Measurements from ENCODE around the gene AUP1.

AUP1 gene

DNA sequence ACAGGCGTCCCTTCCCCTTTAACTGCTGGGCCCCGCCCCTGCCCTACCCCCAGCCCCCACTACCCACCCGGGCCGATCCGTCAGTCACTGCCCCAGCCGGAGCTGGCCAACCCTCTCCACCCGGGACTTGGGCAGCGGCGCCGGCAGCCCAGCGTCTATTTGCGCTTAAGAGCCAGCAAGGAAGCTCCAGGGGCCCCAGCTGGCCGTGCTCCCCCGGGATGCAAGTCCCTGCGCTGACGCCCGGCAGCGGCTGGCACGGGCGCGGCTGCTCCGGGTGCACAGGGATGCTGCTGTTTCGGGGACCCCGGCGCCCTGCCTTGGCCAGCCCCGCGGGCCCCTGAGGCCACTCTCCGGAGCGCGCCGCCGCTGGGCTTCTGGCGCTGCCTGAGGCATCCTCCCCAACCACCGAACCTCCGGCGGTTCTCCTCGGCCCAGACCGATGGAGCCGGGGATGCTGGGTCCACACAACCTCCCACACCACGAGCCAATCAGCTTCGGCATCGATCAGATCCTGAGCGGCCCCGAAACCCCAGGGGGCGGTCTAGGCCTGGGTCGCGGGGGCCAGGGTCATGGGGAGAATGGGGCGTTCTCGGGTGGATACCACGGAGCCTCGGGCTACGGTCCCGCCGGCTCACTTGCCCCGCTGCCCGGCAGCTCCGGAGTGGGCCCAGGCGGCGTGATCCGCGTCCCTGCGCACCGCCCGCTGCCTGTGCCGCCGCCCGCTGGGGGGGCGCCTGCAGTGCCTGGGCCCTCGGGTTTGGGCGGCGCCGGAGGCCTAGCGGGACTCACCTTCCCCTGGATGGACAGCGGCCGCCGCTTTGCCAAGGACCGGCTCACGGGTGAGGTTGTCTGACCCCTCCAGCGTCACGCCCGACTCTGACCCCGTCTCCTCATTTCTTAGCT, 14.9 kb downstream of the AUP1 start, which contains the start of gene TLX2:
TLX2 (plus strand) TSS at position 83 of the 903 bp plus-strand sequence; CDS start at position 440, 357 bp downstream.
- no peak for TF ChIP-seq SIN3A (IDR thresholded peaks at IDR 0.05; ENCODE audit: borderline replicate concordance, insufficient read depth, low read length)
- TF ChIP-seq POLR2AphosphoS5 (IDR thresholded peaks at IDR 0.05; ENCODE audit: low read depth, low read length), result no peak
- TF ChIP-seq, protein P1, sequence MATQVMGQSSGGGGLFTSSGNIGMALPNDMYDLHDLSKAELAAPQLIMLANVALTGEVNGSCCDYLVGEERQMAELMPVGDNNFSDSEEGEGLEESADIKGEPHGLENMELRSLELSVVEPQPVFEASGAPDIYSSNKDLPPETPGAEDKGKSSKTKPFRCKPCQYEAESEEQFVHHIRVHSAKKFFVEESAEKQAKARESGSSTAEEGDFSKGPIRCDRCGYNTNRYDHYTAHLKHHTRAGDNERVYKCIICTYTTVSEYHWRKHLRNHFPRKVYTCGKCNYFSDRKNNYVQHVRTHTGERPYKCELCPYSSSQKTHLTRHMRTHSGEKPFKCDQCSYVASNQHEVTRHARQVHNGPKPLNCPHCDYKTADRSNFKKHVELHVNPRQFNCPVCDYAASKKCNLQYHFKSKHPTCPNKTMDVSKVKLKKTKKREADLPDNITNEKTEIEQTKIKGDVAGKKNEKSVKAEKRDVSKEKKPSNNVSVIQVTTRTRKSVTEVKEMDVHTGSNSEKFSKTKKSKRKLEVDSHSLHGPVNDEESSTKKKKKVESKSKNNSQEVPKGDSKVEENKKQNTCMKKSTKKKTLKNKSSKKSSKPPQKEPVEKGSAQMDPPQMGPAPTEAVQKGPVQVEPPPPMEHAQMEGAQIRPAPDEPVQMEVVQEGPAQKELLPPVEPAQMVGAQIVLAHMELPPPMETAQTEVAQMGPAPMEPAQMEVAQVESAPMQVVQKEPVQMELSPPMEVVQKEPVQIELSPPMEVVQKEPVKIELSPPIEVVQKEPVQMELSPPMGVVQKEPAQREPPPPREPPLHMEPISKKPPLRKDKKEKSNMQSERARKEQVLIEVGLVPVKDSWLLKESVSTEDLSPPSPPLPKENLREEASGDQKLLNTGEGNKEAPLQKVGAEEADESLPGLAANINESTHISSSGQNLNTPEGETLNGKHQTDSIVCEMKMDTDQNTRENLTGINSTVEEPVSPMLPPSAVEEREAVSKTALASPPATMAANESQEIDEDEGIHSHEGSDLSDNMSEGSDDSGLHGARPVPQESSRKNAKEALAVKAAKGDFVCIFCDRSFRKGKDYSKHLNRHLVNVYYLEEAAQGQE (IDR thresholded peaks at IDR 0.05; ENCODE audit: insufficient read depth in 1 of 2, low read depth in 2 of 2, low read length in 2 of 2), result no peak
- TF ChIP-seq TAF1 (IDR thresholded peaks at IDR 0.05; ENCODE audit: borderline replicate concordance, insufficient read depth, low read length), result no peak
- TF ChIP-seq FOXP2 (optimal IDR thresholded peaks at IDR 0.05; ENCODE audit: borderline replicate concordance, extremely low read depth, extremely low read length, insufficient read depth), result no peak

DNA sequence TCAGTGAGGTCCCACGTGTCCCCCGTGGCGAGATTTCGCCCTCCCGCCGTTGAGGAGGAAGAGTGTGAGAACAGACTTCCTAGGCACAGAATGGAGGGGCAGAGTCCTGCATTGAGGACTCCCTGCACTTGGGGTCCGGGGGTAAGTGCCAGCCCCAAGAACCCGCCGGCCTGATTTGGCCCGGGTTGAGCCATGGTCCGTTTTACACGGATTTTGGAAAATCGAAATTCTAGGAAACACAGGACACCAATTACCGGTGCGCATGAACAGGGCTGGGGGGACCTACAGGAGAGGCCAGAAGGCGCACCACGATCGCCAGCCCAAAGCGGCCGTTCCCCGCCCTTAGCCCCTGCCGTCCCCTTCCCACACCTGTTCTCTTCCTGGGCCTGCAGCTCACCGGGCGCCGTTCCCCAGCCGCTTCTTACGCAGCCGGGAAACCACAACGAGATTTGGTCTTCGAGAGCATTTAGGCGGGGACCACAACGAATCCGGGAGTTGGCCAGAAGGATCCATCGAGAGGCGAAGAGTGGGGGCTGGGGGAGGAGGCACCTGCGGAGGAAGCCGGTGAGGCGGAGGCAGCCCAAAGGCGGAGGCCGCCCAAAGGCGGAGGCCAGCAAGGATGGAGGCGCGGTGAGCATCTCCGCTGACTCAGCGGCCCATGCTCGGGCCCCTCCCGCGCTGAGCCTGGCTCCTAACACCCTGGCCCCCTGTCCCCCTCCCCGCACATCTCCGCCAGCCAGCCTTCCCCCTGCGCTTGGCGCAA, 15.7 kb downstream of the AUP1 start:
- TF ChIP-seq FOXP2 (optimal IDR thresholded peaks at IDR 0.05; ENCODE audit: borderline replicate concordance, extremely low read depth, extremely low read length, insufficient read depth) (no peak), TAF1 (IDR thresholded peaks at IDR 0.05; ENCODE audit: borderline replicate concordance, insufficient read depth, low read length) (no peak), POLR2AphosphoS5 (IDR thresholded peaks at IDR 0.05; ENCODE audit: low read depth, low read length) (no peak), SIN3A (IDR thresholded peaks at IDR 0.05; ENCODE audit: borderline replicate concordance, insufficient read depth, low read length) (no peak)
- TF ChIP-seq, protein P1 (IDR thresholded peaks at IDR 0.05; ENCODE audit: insufficient read depth in 1 of 2, low read depth in 2 of 2, low read length in 2 of 2), result no peak

DNA sequence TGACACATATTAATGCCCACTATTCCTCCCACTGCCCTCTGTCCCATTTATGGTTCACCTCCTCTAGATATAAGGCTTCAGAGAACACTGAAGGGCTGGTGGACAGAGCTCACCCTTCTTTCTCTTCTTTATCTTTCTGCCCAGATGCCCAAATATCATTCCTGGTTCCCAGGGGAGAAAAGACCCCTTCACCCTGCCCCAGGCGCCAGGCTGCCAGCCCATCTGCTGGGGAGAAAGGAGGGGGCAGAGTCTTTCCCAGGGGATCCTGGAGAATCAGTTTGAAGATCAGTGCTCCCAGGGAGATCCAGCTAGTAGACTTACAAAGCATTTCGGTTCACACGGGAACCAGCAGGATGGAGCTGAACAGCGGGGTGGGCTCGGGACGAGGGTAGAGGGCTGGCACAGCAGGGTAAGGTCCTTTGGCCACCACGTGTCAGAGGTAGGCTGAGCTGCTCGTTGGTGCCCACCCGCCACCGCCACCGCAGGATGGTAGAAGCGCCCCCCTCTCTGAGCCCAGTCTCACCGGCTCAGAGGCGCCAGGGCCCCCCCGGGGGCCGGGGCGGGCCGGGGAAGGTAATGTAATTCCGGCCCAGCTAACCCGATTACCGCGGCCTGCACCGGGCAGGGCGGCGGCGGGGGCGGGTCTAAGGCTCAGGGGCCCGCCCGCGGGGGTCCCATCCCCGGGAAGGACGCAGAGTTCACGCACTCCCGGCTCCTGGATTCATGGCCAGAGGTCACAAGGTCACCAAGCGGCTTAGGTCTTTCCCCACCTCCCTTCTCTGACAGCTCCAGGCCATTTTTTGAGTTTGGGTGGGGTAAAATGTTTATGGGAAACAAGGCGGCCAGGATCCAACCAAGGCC, 16.5 kb downstream of the AUP1 start:
- TF ChIP-seq SIN3A (IDR thresholded peaks at IDR 0.05; ENCODE audit: borderline replicate concordance, insufficient read depth, low read length), result no peak
- no peak for TF ChIP-seq POLR2AphosphoS5 (IDR thresholded peaks at IDR 0.05; ENCODE audit: low read depth, low read length)
- no peak for TF ChIP-seq TAF1 (IDR thresholded peaks at IDR 0.05; ENCODE audit: borderline replicate concordance, insufficient read depth, low read length)
- TF ChIP-seq FOXP2 (optimal IDR thresholded peaks at IDR 0.05; ENCODE audit: borderline replicate concordance, extremely low read depth, extremely low read length, insufficient read depth), result no peak
- TF ChIP-seq, protein P1 (IDR thresholded peaks at IDR 0.05; ENCODE audit: insufficient read depth in 1 of 2, low read depth in 2 of 2, low read length in 2 of 2), result no peak

DNA sequence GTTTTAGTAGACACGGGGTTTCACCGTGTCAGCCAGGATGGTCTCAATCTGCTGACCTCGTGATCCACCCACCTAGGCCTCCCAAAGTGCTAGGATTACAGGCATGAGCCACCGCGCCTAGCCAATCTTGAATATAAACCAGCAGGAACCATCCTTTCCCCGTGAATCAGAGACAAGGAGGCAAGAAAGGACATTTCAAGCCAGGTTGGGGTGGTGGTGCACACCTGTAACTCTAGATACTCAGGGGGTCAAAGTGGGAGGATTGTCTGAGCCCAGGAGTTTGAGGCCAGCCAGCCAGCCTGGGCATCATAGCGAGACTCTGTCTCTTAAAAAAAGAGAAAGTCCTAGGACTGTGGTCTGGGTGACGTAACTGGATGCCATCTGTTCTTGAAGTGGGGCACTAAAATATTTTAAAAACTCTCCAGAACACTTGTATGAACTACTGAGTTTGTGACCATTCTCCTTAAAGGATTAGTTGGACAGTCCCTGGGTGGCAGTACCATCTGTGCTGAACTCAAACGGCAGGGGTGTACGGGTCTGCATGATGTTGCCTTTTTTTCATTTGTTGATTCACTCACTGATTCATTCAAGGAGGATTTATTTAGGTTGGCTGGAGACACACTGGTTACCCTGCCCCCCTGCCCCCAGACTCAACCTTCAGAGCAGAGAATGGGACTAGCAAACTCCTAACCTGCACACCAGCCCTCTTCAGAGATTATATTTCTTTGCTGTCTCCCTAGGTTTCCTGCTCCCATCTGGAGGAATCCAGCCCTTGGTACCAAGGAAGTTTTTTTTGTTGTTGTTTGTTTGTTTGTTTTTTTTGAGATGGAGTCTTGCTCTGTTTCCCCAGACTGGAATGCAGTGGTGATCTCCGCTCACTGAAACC, 18.2 kb downstream of the AUP1 start:
- TF ChIP-seq FOXP2 (optimal IDR thresholded peaks at IDR 0.05; ENCODE audit: borderline replicate concordance, extremely low read depth, extremely low read length, insufficient read depth) (no peak), TAF1 (IDR thresholded peaks at IDR 0.05; ENCODE audit: borderline replicate concordance, insufficient read depth, low read length) (no peak)
